Subcutaneous adipose tissue (tissue), 4 donors: Measurements from ENCODE around the gene CDK5RAP1. TPM values are rescaled to one million over a fixed set of nuclear protein-coding genes. Genes with fewer than 3 reads are reported as not detected.

ENCODE experiments used
- CTCF ChIP-seq: fragments of 450-650 bp; IDR thresholded peaks from one replicate; pipeline ENCODE4 v1.5.1; 2016; ENCODE audit warnings: low read depth, mild to moderate bottlenecking, control low read depth, antibody characterized with exemption, moderate library complexity
- total RNA-seq, 4 donors: library from RNA; depleted of rRNA; stranded (reverse); fragments of >200 nt; gene quantifications; one replicate each; pipeline ENCODE4 v1.1.0, GENCODE V29; 2016

CDK5RAP1 gene
- total RNA-seq, 4 donors from 2014 or later: 14.5 to 26.0 (median 16.3) TPM

- no peak for TF ChIP-seq CTCF
Measured at GRCh38 chr20:33431797-33432381, 30.6 kb upstream of the CDK5RAP1 start.

DNA sequence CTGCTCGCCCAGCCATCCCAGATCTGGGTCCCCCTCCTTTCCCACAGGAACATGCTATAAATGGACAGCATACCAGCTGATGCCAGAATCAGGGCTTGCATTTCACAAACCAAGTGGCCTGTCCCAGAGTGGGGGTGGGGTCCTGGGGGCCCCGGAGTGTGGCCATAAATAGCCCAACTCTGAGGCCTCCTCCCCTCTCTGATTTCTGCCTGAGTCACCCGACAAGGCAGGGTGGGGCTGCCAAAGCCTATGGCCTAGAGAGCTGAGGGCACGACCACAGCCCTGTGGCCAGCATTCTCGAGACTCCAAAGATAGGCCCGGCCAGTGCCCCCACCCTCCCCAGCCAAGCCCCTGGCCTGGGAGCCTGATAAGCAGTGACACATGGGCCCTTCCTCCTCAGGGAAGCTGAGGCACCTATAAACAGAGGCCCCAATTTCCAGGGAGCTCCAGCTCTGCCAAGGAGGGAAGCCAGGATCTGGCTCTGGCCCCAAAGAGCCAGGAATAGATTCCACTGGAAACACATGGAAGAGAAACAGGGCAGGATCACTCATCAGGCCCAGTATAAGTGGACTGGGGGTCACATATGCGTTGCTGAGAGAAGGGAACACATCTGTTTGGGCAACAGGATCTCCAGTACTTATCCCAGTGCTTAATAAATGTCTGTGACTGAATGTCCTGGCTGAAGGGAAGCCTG is 22.0 kb upstream of the CDK5RAP1 start:
- TF ChIP-seq CTCF: no peak

DNA sequence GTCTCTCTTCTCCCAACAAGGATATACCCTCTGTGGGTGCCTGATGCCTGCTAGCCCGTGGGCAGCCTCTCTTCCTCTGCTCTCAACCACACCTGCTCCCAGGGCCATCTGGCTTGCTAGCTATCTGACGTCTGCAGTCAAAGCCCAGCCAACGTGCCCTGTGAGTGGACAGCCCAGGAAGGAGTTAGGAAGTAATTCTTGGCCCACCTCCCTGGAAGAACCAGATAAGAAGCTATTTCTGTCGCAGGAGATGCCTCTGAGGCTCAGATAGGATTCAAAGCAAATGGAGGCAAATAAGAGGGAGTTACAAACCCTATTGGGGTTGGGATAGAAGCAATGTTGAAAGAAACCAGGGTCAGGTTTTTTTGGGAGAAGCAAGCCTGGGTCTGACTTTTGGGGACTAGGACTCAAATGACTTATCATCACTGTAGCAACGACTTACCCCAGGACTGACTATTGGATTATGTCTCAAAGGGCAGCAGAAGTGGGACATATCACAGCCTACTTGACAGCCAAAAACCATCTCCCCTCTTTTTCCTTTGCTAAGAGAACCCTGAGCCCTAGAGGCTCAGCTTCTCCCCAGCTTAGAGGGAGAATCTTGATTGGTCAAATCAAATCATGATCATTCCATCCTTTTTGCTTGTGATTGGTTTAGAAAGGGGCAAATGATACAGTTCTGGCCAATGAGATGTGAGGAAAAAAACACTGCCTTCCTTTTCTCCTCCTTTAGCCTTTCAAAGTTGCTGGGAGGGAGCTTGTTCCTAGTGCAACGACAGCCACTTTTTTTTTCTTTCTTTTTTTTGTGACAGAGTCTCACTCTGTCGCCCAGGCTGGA is 18.0 kb upstream of the CDK5RAP1 start:
- no peak for TF ChIP-seq CTCF

GRCh38 chr20:33418033-33418432 is 16.7 kb upstream of the CDK5RAP1 start:
- no peak for TF ChIP-seq CTCF

DNA sequence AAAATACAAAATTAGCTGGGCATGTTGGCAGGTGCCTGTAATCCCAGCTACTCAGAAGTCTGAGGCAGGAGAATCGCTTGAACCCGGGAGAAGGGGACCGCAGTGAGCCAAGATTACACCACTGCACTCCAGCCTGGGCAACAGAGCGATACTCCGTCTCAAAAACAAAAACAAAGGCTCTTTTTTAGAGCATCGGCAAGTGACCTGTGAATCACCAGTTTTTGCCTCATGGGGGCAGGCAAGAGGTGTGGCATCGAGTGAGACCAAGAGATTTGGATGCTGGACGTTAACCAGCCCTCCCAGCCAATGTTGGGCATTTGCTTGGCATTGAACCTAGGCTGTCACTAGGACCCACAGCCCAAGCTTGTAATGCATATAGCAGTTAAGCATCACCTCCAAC is 14.6 kb upstream of the CDK5RAP1 start:
- no peak for TF ChIP-seq CTCF

GRCh38 chr20:33412484-33412838 is 11.1 kb upstream of the CDK5RAP1 start:
- TF ChIP-seq CTCF: no peak
